Left hindlimb (tissue), 1 donor: Measurements from ENCODE around the gene LDLR.
"Not testable (repeated sequence)": the region's sequence is repeated elsewhere in the genome, so short reads cannot be mapped to it uniquely, and the experiment has no call there.

Experiments
- DNase-seq: peaks from one replicate; pipeline ENCODE4 v3.0.0-alpha.2; 2018

The LDLR gene

GRCh38 chr19:11142528-11143171 is 53.4 kb downstream of the LDLR start:
- peak; percentile 95 for DNase-seq

GRCh38 chr19:11145536-11145924 is 56.3 kb downstream of the LDLR start:
- no peak for DNase-seq

- no peak for DNase-seq
These were observed 58.7 kb downstream of the LDLR start for GRCh38 chr19:11148001-11148400.

DNA sequence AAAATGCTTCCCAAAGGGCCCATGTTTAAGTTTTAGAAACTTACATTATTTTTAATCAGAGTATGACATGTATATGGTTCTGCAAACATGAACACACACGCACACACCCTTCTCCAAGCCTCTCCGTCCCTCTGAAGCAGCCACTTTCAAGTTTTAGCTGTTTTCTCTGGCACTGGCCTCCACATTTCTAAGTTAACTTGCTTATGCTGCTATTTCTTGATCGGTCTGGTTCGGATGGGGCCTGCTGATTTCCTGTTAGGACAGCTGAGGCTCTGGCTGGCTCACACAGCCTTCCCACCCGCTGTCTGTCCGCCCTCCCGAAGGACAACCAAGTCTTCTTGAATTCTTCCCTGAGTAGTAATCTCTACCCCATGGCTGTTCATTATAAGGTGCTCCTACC is 61.9 kb downstream of the LDLR start:
- peak; percentile 75 for DNase-seq

DNA sequence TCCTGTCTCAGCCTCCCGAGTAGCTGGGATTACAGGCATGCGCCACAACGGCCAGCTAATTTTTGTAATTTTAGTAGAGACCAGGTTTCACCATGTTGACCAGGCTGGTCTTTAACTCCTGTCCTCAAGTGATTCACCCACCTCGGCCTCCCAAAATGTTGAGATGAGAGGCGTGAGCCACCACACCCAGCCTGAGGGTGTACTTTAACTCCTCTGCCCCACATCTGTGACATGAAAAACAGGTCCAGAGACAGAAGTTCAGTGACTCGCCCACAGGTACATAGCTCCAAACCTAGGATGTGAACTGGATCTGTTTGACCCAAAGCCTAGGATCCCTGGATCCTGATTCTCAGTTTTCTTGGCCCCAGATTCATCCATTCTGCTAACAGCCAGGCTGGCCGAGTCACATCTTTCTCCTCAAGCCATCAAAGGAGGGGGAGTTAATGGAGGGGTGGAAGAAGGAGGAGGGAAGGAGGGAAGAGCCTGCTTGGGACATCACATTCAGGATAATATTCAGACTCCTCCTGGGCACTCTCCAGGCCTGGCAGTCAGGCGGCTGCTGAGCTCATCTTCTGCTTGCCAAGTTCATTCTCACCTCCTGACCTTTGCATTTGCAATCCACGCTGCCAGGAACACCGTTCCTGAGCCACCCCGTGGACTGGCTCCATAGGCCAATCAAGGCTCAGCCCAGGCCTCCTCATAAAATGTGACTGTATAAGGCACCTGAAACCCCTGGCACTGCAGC is 63.2 kb downstream of the LDLR start:
- DNase-seq, result peak; percentile 53

DNA sequence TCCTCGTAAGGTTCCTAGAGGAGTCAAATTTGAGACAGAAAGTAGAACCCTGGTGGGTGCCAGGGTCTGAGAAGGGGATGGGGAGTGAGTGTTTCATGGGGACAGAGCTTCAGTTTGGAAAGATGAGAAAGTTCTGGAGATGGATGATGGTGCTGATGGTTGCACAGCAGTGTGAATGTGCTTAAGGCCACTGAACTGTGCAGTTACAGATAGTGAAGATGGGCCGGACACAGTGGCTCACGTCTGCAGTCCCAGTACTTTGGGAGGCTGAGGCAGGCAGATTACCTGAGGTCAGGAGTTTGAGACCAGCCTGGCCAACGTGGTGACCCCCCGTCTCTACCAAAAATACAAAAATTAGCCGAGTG is 65.4 kb downstream of the LDLR start:
- DNase-seq, result no peak

- DNase-seq, result peak; percentile 98
These were observed 66.3 kb downstream of the LDLR start, which contains the start of gene SPC24 for GRCh38 chr19:11155373-11156120. TSS of gene SPC24 (minus strand) at chr19:11155782. CDS start at chr19:11155776, 6 bp downstream.

- no peak for DNase-seq
These were observed 70.6 kb downstream of the LDLR start for GRCh38 chr19:11159598-11160439.

- DNase-seq, result not testable (repeated sequence)
These were observed 71.1 kb downstream of the LDLR start for GRCh38 chr19:11160440-11160768.

- DNase-seq, result no peak
These were observed 75.0 kb downstream of the LDLR start for GRCh38 chr19:11164296-11164695.

DNA sequence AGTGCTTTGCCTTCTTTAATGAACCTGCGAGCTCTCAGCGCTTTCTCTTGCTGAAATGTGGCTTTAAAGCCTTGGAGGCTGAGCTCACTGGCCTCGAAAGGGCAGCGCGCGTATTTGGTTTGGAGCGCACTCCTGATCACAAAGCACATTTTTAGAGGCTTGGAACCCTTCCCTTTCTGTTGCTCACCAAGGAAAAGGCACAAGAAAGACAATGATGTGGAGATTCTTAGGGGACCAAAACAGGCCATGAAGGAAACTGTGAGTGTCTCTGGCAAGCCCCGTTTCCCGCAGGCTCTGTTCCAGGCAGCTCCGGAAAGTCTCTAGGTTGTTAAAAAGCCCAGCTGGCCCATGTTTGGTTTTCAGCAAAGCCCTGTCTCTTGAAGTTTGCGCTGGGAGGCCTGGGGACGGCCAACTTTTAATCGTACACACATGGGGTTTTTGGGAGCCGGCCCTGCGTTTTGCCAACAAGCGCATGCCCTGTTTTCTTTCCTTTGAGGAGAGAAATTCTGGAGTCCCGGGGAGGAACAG is 75.7 kb downstream of the LDLR start:
- peak; percentile 94 for DNase-seq

GRCh38 chr19:11165486-11166030 is 76.3 kb downstream of the LDLR start:
- no peak for DNase-seq

- peak; percentile 76 for DNase-seq
These were observed 77.2 kb downstream of the LDLR start for GRCh38 chr19:11166281-11167142.

GRCh38 chr19:11168568-11168967 is 79.3 kb downstream of the LDLR start:
- no peak for DNase-seq

DNA sequence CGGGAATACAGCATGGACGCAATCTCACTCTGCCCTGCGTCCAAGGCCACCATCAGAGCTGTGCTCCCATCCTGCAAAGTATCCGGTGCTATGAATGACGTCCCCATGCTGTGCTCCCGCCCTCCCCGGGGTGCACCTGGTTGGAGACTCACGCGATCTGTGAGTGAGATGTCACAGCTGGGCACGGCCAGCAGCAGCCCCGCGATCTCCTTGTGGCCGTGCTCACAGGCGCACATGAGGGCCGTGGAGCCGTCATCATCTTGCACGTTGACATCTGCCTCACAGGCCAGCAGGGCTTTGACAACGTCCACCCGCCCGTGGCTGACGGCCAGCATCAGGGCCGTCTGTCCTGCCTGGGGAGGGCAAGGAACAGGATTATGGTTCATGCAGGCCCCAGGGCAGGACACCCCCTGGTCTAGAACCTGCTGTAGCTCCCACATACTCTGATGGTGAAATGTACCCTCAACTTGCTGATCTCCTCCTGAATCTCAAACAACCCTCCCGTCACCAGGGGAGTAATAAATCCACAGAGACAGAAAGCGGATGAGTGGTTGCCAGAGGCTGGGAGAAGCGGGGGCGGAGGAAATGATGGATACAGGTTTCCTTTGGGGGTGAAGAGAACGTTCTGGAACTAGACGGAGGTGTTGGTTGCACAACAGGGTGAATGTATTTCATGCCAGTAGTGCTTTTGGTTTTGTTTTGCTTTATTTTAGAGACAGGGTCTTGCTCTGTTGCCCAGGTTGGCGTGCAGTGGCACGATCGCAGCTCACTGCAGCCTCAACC is 80.8 kb downstream of the LDLR start:
- no peak for DNase-seq

DNA sequence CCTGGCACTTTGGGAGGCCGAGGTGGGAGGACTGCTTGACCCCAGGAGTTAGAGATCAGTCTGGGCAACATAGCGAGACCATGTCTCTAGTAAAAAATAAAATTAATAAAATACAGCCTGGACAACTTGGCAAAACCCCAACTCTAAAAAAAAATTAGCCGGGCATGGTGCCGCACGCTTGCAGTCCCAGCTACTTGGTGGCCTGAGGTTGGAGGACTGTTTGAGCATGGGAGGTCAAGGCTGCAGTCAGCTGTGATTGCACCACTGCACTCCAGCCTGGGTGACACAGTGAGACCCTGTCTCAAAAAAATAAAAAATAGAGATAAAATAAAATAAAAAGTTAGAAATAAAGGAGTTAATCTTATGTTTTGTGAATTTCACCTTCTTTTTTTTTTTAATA is 81.9 kb downstream of the LDLR start:
- DNase-seq, result no peak

DNA sequence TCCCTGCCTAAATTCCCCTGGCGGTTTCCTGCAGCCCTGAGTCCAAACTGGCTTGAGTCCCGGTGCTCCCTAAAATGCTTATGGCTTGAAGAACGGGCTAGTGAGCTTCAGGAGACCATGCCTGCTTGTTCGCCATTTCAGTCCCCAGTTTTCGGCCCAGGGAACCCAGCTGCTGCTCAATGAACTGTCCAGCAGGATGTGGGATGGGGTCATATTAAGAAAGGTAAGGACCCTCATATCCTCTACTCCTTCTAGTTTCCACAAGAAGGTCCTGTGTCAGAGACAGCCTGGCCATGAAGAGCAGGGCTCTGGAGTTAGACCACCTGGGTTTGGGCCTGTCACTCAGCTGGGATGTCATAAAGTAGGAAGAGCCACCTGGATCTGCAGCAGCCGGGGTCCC is 83.3 kb downstream of the LDLR start:
- no peak for DNase-seq

DNA sequence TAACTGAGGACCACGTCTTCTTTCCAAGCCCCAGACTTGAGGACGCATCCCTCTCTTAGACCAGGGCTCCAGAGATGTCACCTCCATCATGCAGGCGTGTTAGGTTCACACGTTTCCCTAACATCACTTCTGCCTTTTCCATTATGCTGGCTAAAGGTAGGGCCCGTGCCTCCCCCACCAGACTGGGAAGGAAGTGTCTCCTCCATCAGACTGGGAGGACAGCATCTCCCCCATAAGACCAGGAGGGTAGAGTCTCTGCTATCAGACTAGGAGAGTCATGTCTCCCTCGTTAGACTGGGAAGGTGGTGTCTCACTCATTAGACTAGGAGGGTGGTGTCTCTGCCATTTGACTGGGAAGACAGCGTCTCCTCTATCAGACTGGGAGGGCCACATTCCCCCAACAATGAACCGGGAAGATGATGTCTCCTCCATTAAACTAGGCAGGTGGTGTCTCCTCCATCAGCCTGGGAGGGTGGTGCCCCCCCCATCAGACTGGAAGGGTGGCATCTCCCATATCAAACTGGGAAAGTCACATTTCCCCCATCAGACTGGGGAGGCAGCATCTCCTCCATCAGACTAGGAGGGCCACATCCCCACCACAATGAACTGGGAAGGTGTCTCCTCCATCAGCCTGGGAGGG is 84.4 kb downstream of the LDLR start:
- no peak for DNase-seq

DNA sequence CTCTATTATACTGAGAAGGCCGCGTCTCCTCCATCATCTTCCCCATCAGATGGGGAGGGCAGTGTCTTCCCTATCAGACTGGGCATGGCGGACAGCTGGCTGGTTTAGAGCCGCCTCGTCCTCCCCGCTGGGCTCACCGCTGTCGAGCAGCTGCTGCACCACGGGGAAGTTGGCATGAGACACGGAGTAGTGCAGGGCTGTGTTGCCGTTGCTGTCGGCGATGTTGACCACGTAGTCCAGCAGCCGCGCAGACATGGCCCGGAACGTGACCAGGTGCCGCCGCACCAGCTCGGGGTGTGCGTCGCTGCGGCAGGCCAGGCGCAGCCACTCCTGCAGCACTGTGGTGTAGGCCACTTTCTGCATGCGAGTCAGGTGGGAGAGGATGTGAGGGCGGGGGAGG is 85.1 kb downstream of the LDLR start:
- DNase-seq, result no peak

DNA sequence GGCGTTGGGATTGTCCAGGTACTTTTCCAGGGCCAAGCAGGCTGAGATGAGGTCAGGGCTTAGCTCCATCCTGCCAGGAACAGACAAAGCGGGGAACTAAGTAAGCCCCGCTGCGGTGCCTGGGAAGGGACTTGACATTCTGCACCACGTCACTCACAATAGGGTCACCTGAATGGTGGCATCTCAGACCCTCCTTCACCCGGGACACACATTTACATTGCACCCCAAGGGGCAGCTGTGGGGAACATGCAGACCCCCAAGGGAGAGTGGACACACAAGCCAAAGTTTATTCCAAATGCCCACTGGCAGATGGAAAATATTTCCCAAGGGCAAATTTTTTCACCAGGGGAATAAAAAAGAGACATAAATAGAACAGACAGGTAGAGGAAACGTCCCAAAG is 86.7 kb downstream of the LDLR start:
- DNase-seq, result no peak
